Ammon's horn (tissue), 1 donor: Measurements from ENCODE around the gene CHAC1.

ENCODE experiments used
- DNase-seq: peaks from one replicate; pipeline ENCODE4 v3.0.0-alpha.2; 2016; ENCODE audit warnings: low spot score

The CHAC1 gene

GRCh38 chr15:40986820-40987219 is 33.5 kb downstream of the CHAC1 start:
- DNase-seq = no peak

GRCh38 chr15:40988156-40988555 is 34.9 kb downstream of the CHAC1 start:
- DNase-seq = no peak

- DNase-seq = no peak
Observed at GRCh38 chr15:40990080-40990479, 36.8 kb downstream of the CHAC1 start.

GRCh38 chr15:40990789-40991188 is 37.5 kb downstream of the CHAC1 start:
- no peak for DNase-seq

GRCh38 chr15:40991355-40991754 is 38.1 kb downstream of the CHAC1 start:
- DNase-seq = no peak

- DNase-seq = no peak
Observed at GRCh38 chr15:40992241-40992741, 39.0 kb downstream of the CHAC1 start.

GRCh38 chr15:40992825-40993224 is 39.6 kb downstream of the CHAC1 start:
- DNase-seq = no peak

GRCh38 chr15:40995656-40996055 is 42.4 kb downstream of the CHAC1 start:
- no peak for DNase-seq

GRCh38 chr15:40999190-40999589 is 45.9 kb downstream of the CHAC1 start:
- DNase-seq = no peak

- no peak for DNase-seq
Observed at GRCh38 chr15:41001524-41002214, 48.4 kb downstream of the CHAC1 start.

- DNase-seq = no peak
Observed at GRCh38 chr15:41004490-41004889, 51.2 kb downstream of the CHAC1 start.
